Astrocyte of the spinal cord (primary cell): ENCODE measurements around the gene WNT8B.

Experiments
- DNase-seq: peaks from one replicate; pipeline ENCODE4 v3.0.0; 2011; ENCODE audit warnings: low read depth, low spot score
- H3K4me3 ChIP-seq: 2 replicates; pipeline ENCODE4 v1.5.1; 2011; ENCODE audit warnings: low read depth, mild to moderate bottlenecking, low read length, moderate library complexity
- in situ Hi-C: cut with HindIII; loops from 2 replicates; pipeline ENCODE4 v1.10.0; 2017; ENCODE audit warnings: low sequenced_read_pairs
- TF ChIP-seq, protein P1 (sequence below): IDR thresholded peaks from 2 replicates; pipeline ENCODE4 v1.5.1; 2012; ENCODE audit warnings: low read depth, mild to moderate bottlenecking, low read length, inconsistent platforms

The WNT8B gene

DNA sequence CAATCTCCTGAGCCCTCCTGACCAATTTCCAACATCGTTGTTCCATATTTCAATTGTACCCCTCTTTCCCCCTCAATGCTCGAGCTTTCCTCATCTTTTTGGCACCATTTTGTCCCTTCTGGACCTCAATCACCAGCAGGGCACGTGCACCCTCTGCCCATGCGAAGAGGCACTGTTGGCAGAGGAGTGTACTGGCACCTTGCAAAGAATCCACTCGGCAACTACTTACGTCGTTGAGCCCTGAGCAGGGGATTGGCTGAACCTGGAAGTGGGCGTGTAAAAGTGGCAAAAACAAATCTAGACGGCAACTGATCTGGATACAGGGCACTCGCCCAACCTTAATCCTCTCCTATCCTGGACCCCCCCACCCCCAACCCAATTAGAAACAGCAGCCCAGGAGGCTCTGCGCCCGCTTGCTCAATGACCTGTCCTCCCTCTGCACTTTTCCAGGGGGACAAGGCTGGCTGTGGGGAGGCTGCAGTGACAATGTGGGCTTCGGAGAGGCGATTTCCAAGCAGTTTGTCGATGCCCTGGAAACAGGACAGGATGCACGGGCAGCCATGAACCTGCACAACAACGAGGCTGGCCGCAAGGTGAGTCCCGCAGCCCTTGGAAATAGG is 18.8 kb downstream of the WNT8B start:
- H3K4me3 ChIP-seq, result peak overlapping the region; percentile 37
- TF ChIP-seq, protein P1, sequence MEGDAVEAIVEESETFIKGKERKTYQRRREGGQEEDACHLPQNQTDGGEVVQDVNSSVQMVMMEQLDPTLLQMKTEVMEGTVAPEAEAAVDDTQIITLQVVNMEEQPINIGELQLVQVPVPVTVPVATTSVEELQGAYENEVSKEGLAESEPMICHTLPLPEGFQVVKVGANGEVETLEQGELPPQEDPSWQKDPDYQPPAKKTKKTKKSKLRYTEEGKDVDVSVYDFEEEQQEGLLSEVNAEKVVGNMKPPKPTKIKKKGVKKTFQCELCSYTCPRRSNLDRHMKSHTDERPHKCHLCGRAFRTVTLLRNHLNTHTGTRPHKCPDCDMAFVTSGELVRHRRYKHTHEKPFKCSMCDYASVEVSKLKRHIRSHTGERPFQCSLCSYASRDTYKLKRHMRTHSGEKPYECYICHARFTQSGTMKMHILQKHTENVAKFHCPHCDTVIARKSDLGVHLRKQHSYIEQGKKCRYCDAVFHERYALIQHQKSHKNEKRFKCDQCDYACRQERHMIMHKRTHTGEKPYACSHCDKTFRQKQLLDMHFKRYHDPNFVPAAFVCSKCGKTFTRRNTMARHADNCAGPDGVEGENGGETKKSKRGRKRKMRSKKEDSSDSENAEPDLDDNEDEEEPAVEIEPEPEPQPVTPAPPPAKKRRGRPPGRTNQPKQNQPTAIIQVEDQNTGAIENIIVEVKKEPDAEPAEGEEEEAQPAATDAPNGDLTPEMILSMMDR, result no peak
- in situ Hi-C loops, result no loop called here
- DNase-seq, result peak; percentile 84

DNA sequence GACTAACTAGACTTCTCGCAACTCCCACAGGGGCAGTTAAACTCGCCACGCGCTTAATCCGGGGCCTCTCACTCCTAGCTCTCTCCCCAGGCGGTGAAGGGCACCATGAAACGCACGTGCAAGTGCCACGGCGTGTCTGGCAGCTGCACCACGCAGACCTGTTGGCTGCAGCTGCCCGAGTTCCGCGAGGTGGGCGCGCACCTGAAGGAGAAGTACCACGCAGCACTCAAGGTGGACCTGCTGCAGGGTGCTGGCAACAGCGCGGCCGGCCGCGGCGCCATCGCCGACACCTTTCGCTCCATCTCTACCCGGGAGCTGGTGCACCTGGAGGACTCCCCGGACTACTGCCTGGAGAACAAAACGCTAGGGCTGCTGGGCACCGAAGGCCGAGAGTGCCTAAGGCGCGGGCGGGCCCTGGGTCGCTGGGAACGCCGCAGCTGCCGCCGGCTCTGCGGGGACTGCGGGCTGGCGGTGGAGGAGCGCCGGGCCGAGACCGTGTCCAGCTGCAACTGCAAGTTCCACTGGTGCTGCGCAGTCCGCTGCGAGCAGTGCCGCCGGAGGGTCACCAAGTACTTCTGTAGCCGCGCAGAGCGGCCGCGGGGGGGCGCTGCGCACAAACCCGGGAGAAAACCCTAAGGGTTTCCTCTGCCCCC is 19.5 kb downstream of the WNT8B start:
- in situ Hi-C loops, result no loop called here
- DNase-seq, result peak; percentile 69
- peak overlapping the region; percentile 37 for H3K4me3 ChIP-seq
- TF ChIP-seq, protein P1, result peak; percentile 90

DNA sequence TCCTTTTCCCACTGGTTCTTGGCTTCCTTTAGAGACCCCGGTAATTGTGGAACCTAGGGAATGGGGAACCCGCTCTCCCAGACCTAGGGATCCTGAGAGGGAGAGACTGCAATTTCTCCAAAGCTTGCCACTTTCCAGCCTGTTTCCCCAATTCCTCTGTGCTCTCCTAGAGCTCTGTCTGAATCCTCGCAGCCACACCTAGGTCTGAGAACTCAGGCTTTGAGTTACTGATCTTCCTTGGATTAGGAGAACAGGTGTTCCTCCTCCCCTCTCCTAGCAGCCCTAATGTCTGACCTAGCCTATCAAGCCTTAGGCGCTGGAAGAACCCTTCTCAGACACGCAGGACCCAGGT is 20.0 kb downstream of the WNT8B start:
- DNase-seq, result no peak
- H3K4me3 ChIP-seq, result no peak overlapping the region
- in situ Hi-C loops, result no loop called here
- TF ChIP-seq, protein P1, result no peak

DNA sequence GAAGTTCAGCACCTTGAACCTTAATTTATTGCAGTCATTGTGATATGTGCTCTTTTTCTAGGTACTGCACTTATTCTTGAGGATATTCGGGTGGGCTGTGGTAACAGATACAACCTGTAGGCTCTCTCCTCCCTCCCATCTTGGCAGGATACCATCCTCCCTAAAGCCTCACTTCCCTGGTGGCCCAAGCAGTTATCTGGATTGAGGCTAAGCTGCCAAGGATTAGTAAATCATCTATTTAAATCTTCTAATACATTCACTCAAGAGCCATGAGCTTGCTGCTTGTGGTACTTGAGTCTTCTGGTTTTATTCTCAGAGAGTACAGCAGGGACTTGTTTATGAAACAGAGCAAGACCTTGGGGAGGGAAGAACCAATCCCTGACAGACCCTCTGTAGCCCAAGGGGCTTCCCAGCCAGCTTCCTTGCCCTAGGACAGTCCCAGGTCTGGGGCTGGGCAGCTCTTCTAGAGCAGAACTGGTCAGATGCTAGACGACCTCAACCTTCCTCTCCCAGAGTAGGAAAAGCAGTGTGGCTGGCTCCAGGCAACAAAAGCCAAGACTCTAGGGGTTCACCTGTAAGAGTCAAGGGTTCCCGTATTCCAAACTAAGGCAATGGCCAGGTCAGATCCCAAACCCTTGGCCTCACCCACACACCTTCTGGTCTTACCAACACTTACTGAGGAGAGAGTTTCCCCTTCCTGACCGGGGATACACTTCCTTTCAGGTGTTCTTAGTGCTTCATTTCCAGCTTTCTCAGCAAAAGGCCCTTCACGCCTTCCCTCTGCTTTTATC is 21.3 kb downstream of the WNT8B start:
- in situ Hi-C loops, result no loop called here
- DNase-seq, result no peak
- TF ChIP-seq, protein P1, result no peak
- no peak overlapping the region for H3K4me3 ChIP-seq

DNA sequence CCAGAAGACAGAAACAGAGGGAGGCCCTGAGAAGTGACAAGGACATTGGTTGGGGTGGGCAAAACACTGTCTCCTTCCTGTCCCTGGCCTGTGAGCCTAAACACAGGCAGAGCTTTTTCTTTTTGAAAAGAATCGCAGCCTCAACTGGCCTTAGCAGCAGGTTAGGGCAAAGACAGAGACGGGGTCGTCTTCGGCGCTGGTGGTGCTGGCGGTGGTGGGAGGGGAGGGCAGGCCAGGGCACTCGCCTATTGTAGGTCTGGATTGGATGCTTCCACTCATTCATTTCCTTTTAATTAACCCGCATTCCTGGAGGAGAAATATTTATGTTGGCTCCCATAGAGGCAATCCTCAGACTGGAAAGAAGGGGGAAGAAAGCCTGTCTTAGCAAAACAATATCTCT is 22.6 kb downstream of the WNT8B start:
- DNase-seq, result no peak
- in situ Hi-C loops, result no loop called here
- H3K4me3 ChIP-seq, result no peak overlapping the region
- TF ChIP-seq, protein P1, result no peak

DNA sequence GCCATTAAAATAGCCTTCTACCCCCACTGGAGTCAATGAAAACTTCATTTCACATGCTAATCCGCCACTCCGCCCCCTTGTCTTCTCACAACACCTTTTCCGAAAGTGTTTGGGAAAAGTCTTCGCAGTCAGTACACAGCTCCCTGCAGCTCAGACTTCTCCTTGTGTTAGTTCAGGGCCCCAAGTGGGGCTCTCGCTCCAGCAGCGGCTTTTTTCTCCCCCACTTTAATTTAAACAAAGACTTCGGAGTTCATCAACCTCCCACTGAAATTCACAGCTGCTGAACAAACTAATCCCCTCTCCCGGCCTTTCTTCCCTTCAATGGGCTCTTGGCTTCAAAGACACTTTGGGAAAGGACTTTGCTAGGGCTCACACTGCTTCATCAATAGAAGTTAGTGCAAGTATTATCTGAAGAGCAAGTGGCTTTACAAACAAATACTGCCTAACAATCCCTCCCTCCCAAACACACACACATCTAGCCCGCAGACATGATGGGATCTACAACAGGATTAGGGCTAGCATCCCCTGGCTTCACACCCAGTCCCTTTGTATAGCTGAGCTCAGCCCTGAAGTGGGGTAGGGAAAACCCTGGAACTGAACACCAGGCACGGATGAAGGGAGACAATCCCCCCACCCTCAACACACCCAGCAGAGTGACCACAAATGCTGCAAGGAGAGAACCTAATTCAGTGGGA is 23.1 kb downstream of the WNT8B start:
- in situ Hi-C loops, result no loop called here
- DNase-seq, result no peak
- no peak overlapping the region for H3K4me3 ChIP-seq
- TF ChIP-seq, protein P1, result no peak
